ENCODE measurements around the gene FREM2. TPM values are rescaled to one million over a fixed set of nuclear protein-coding genes. Genes with fewer than 3 reads are reported as not detected.

Gene FREM2
- total RNA-seq, 4 donors from 2014 or later, result 0.06 to 0.19 (median 0.13) TPM; not detected in 1

- no peak for DNase-seq
- intact Hi-C loops (cut with DNase I), result no loop called here
- Histone ChIP-seq H3K27ac (no peak overlapping the region), H3K36me3 (no peaks in the 10 kb centered on the region), H3K27me3 (peaks cover 0 to 63% (median 3%) of the 10 kb centered on the region in 4 donors), H3K9me3 (no peaks in the 10 kb centered on the region), H3K4me1 (peaks cover 8 to 25% (median 14%) of the 10 kb centered on the region in 3 donors), H3K4me3 (peak overlapping the region; percentile 3 to 61 (median 38))
- TF ChIP-seq, protein P1, sequence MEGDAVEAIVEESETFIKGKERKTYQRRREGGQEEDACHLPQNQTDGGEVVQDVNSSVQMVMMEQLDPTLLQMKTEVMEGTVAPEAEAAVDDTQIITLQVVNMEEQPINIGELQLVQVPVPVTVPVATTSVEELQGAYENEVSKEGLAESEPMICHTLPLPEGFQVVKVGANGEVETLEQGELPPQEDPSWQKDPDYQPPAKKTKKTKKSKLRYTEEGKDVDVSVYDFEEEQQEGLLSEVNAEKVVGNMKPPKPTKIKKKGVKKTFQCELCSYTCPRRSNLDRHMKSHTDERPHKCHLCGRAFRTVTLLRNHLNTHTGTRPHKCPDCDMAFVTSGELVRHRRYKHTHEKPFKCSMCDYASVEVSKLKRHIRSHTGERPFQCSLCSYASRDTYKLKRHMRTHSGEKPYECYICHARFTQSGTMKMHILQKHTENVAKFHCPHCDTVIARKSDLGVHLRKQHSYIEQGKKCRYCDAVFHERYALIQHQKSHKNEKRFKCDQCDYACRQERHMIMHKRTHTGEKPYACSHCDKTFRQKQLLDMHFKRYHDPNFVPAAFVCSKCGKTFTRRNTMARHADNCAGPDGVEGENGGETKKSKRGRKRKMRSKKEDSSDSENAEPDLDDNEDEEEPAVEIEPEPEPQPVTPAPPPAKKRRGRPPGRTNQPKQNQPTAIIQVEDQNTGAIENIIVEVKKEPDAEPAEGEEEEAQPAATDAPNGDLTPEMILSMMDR (IDR thresholded peaks at IDR 0.05), result no peak
- no peak for TF ChIP-seq POLR2A (IDR thresholded peaks at IDR 0.05)
- WGBS, 2 donors, result 0 to 16% methylated on average over 5 to 24 of the region's 80 CpGs
Measured at GRCh38 chr13:38687246-38688229, 661 bp downstream of the FREM2 start.

DNA sequence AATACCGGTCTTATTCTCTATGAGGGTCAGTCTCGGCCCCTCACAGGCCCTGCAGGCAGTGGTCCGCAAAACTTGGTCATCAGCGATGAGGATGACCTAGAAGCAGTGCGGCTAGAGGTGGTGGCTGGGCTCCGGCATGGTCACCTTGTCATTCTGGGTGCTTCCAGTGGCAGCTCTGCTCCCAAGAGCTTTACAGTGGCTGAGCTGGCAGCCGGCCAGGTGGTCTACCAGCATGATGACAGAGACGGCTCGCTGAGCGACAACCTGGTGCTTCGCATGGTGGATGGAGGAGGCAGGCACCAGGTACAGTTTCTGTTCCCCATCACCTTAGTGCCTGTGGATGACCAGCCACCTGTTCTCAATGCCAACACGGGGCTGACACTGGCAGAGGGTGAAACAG lies 1.8 kb downstream of the FREM2 start:
- whole genome bisulfite sequencing, 2 donors, result 90% methylated on average over 6 of the region's 12 CpGs; no CpG with 5 or more reads in 1 of the 2 donors
- TF ChIP-seq, protein P1 (IDR thresholded peaks at IDR 0.05), result no peak
- TF ChIP-seq POLR2A (IDR thresholded peaks at IDR 0.05), result no peak
- no peak for DNase-seq
- Histone ChIP-seq H3K27me3 (peaks cover 0 to 59% (median 3%) of the 10 kb centered on the region in 4 donors), H3K36me3 (no peaks in the 10 kb centered on the region), H3K9me3 (no peaks in the 10 kb centered on the region), H3K4me3 (no peak overlapping the region), H3K27ac (no peak overlapping the region), H3K4me1 (peaks cover 8 to 25% (median 14%) of the 10 kb centered on the region in 3 donors)
- intact Hi-C loops (cut with DNase I), result no loop called here

DNA sequence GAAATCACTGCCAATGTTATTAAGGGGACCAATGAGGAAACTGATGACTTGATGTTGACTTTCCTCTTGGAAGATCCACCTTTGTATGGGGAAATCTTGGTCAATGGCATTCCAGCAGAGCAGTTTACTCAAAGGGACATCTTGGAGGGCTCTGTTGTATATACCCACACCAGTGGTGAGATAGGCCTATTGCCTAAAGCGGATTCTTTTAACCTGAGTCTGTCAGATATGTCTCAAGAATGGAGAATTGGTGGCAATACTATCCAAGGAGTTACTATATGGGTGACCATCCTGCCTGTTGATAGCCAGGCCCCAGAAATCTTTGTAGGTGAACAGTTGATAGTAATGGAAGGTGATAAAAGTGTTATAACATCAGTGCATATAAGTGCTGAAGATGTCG lies 3.4 kb downstream of the FREM2 start:
- H3K9me3 ChIP-seq, result no peaks in the 10 kb centered on the region
- H3K27me3 ChIP-seq, result peaks cover 0 to 48% (median 3%) of the 10 kb centered on the region in 4 donors
- H3K36me3 ChIP-seq, result no peaks in the 10 kb centered on the region
- no peak overlapping the region for H3K27ac ChIP-seq
- WGBS, 2 donors, result 86 to 96% methylated on average over 2 of the region's 2 CpGs
- no peak for TF ChIP-seq POLR2A (IDR thresholded peaks at IDR 0.05)
- TF ChIP-seq, protein P1 (IDR thresholded peaks at IDR 0.05), result no peak
- no peak for DNase-seq
- peaks cover 8 to 25% (median 14%) of the 10 kb centered on the region in 3 donors for H3K4me1 ChIP-seq
- H3K4me3 ChIP-seq, result no peak overlapping the region
- intact Hi-C loops (cut with DNase I), result no loop called here

GRCh38 chr13:38693168-38693567 lies 6.3 kb downstream of the FREM2 start:
- Histone ChIP-seq H3K36me3 (no peaks in the 10 kb centered on the region), H3K4me3 (no peak overlapping the region), H3K27me3 (peaks cover 0 to 18% (median 0%) of the 10 kb centered on the region in 4 donors), H3K4me1 (peaks cover 0 to under 1% (median 0%) of the 10 kb centered on the region in 3 donors), H3K9me3 (no peaks in the 10 kb centered on the region), H3K27ac (no peak overlapping the region)
- no peak for TF ChIP-seq POLR2A (IDR thresholded peaks at IDR 0.05)
- TF ChIP-seq, protein P1 (IDR thresholded peaks at IDR 0.05), result no peak
- WGBS, 2 donors, result 57 to 60% methylated on average over 2 of the region's 2 CpGs
- intact Hi-C loops (cut with DNase I), result no loop called here
- no peak for DNase-seq

- WGBS, 2 donors, result 24 to 43% methylated on average over 2 of the region's 2 CpGs
- Histone ChIP-seq H3K4me1 (no peaks in the 10 kb centered on the region), H3K36me3 (no peaks in the 10 kb centered on the region), H3K27me3 (peaks cover 0 to 14% (median 0%) of the 10 kb centered on the region in 4 donors), H3K27ac (no peak overlapping the region), H3K9me3 (no peaks in the 10 kb centered on the region), H3K4me3 (no peak overlapping the region)
- DNase-seq, result no peak
- TF ChIP-seq, protein P1 (IDR thresholded peaks at IDR 0.05), result no peak
- TF ChIP-seq POLR2A (IDR thresholded peaks at IDR 0.05), result no peak
- intact Hi-C loops (cut with DNase I), result no loop called here
Measured at GRCh38 chr13:38693641-38694040, 6.8 kb downstream of the FREM2 start.

Data from esophagus squamous epithelium (tissue), 5 donors.